HG03097 (cell line): ENCODE measurements around the gene FOLR2.

ENCODE experiments used
- ATAC-seq: cut with Tn5 transposase; IDR thresholded peaks from one replicate; pipeline ENCODE4 v1.9.1; 2021; ENCODE audit not compliant: unreplicated experiment, low FRiP score

FOLR2 gene

DNA sequence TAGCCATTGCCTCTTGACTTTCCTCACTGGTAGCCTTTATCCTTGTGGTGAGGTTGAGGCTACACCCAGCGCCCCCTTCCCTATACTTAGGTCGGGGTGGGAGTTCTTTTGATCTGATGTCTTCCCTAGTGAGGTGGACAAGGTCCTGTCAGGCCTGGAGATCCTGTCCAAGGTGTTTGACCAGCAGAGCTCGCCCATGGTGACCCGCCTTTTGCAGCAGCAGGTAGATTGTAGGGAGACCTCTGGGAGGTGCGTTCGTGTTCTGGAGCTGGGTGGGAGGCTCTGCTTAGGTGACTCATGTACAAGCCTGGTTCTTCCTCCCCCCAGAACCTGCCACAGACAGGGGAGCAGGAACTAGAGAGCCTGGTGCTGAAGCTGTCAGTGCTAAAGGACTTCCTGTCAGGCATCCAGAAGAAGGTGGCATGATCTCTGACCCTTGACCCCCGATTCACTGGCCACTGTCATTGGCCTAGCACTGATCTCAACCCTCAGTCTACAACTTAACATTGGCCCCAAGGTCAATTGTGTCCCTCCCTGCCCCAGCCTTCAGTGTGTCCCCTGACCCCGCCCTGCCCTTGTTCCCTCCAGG lies 12.8 kb downstream of the FOLR2 start:
- ATAC-seq = no peak

DNA sequence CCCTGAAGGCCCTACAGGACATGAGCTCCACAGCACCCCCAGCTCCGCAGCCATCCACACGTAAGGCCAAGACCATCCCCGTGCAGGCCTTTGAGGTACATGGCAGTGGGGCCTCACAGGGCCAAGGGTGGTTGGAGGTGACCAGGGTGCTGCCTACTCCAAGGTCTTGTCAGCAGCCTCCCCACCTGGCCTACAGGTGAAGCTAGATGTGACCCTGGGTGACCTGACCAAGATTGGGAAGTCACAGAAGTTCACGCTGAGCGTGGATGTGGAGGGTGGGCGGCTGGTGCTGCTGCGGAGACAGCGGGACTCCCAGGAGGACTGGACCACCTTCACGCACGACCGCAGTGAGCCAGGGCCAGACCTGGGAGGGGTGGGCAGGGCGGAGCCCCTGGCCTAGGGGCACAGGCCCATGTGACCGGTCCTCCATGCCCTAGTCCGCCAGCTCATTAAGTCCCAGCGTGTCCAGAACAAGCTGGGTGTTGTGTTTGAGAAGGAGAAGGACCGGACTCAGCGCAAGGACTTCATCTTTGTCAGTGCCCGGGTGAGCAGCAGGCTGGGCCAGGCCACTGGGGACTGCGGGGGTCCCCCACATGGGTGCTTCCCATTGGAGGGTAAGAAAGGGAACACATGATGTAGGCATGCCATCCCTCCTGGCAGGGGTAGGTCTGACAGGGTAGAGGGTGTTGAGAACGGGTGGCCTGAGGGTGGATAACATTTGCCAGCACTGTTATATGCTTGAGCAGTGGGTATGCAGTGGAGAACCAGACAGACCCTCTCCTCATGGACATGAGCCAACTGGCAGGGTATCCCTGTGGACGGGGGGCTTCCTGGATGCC lies 13.6 kb downstream of the FOLR2 start:
- ATAC-seq = no peak

DNA sequence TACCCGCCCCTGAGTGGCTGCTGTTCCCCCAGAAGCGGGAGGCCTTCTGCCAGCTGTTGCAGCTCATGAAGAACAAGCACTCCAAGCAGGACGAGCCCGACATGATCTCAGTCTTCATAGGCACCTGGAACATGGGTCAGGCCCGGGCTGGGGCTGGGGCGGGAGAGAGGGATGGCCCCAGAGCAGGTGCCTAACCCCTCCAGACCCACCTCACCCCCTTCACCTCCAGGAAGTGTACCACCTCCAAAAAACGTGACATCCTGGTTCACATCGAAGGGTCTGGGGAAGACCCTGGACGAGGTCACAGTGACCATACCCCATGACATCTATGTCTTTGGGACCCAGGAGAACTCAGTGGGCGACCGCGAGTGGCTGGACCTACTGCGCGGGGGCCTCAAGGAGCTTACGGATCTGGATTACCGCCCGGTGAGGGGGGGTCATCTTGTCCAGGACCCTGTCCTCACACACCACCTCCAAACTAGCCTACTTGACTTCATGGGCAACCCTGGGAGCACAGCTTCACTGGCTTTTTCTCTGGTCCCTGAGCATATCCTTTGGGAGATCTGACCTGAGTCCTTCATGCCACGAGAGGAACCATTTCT lies 14.3 kb downstream of the FOLR2 start:
- no peak for ATAC-seq

DNA sequence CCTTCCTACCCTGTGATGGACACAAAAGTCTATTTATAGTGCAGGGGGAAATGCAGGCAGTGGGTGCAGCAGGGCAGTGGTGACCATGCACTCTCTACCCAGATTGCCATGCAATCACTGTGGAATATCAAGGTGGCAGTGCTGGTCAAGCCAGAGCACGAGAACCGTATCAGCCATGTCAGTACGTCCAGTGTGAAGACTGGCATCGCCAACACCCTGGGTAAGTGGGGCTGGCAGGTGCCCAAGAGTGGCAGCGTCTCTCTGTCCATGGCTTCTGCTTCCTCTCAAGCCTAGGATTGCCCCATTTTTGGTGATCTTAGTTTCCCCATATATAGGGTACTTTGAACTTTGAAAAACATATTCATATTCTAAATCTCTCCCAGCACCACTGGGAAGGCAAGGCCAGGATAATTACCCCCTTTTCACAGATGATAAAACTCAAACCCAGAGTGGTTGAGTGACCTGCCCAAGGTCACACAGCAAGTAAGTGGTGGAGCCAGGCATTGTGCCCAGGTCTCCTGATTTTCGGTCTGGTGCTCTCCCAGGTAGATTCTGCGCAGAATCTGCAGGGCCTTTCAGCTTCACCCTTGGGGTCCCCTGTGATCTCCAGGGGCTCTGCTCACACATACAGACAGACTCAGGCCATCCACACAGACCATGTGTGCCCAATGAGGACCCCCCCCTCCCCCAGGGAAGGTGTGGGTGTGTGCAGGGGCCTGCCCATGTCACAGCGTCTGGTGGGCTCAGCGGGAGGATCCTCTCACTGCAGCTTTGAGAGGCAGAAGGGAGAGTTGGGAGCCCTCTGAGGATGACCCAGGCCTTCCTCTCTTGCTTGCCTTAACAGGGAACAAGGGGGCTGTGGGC lies 15.0 kb downstream of the FOLR2 start:
- ATAC-seq = no peak

DNA sequence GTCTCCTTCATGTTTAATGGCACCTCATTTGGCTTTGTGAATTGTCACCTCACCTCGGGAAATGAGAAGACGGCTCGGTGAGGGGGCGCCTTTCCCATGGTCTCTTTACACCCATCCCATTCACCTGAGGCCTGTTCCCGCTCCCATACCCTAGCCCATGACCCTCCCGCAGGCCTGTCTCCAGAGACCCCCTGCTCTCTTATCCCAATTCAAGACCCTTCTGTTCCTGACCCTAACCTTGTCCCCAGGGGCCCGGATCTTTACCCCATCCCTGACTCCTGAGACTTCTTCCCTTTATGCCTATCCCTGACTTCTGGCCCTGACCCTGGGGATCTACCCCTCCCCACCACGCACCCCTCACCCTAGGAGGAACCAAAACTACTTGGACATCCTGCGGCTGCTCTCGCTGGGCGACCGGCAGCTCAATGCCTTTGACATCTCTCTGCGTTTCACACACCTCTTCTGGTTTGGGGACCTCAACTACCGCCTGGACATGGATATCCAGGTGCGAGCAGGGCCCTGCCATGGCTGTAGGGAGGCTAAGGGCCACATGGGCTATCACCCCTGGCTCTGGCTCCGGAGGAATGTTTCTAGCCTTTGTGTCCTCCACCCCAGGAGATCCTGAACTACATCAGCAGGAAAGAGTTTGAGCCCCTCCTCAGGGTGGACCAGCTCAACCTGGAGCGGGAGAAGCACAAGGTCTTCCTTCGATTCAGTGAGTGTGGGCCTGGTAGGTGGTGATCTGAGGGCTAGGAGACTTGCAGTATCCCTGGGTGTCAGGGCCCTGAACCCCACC lies 15.9 kb downstream of the FOLR2 start:
- no peak for ATAC-seq

DNA sequence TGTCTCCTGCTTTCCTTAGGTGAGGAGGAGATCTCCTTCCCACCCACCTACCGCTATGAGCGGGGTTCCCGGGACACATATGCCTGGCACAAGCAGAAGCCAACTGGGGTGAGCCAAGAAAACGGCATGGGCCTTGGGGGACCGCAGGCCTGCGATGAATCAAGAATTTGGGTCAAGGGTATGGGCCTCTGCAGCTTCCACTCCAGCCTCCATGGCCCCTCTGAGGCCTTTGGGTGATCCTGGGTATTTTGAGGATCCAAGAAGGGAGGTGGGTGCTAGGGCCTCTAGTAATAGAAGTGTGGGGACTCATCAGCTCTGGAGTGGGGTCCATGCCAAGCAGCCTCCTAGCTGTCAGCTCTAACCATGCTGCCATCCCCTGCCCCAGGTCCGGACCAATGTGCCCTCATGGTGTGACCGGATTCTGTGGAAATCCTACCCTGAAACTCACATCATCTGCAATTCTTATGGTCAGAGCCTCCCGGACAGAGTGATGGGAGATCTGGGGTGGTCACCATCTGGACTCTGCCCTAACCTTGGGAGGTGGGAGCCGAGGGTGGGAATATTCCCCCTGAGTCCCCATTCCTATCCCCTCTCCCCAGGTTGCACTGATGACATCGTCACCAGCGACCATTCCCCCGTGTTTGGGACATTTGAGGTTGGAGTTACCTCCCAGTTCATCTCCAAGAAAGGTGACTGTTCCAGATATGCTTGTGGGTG lies 16.6 kb downstream of the FOLR2 start:
- no peak for ATAC-seq

DNA sequence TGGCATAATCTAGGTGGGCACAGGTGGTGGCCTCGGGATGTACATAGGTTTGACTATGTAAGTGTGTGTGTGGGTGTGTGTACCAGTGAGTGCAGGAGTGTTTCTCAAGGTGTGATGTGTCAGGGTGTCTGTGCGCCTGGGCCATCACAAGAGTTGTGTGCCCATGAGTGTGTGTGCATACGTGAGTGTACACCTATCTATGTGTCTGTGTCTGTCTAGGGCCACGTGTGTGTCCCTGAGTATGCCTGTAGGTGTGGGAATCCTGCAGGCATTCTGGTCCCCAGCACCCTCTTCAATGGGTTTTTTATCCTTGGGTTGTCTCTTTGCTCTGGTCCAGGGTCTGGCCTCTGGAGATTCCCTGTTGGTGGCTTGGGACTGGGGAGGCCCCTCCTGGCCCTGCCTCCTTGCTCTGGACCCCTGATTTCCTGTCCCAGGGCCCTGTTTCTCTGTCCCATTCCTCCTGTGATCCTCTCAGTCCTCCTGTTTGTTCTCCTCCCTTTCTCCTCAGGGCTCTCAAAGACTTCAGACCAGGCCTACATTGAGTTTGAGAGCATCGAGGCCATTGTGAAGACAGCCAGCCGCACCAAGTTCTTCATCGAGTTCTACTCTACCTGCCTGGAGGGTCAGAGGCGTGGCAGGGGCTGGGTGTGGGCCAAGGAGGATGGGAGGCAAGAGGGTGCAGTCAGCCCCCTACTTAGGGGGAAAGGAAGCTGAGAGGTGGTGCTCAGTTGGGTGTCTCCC lies 17.3 kb downstream of the FOLR2 start:
- ATAC-seq = no peak

DNA sequence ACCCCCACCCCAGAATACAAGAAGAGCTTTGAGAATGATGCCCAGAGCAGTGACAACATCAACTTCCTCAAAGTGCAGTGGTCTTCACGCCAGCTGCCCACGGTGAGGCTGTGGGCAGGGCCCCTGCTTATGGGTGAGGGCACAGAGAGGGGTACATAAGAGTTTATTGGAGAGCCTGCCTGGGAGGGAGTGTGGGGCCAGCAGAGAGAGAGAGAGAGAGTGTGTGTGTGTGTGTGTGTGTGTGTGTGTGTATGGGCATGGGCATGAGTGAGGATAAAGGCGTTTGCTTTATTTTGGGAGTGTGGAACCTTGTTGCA lies 17.9 kb downstream of the FOLR2 start:
- no peak for ATAC-seq

DNA sequence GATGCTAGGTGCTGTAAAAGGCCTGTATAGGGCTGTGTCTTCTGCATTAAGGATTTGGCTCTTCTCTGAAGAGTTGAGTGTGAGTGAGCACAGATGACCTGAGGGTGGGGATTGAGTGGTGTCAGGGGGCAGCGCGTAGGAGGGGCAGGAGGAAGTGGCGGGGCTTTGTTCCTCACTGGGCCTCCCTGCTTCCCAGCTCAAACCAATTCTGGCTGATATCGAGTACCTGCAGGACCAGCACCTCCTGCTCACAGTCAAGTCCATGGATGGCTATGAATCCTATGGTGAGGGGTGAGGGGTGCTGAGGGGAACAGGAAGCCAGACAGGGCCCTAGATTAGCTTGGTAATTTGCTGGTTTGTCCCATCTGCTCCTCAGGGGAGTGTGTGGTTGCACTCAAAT lies 18.3 kb downstream of the FOLR2 start:
- no peak for ATAC-seq

DNA sequence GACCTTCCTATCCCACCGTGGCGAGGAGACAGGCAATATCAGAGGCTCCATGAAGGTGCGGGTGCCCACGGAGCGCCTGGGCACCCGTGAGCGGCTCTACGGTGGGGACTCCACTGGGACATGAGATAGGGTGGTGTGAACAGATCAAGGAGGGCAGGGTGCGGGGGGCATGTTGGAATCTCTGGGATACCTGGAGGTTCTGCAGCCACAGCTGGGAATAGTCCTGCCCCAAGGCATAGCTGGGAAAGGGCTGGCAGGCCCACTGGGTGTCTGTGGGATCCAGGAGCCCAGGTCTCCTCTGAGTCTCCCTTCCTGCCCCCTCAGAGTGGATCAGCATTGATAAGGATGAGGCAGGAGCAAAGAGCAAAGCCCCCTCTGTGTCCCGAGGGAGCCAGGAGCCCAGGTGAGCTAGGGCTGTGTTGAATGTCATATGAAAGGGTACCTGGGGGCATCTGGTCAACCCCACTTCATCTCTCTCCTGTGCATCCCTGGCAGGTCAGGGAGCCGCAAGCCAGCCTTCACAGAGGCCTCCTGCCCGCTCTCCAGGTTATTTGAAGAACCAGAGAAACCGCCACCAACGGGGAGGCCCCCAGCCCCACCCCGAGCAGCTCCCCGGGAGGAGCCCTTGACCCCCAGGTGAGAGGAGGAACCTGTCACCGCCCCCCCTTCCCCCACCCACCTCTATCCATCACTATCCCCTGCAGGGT lies 18.9 kb downstream of the FOLR2 start:
- no peak for ATAC-seq

DNA sequence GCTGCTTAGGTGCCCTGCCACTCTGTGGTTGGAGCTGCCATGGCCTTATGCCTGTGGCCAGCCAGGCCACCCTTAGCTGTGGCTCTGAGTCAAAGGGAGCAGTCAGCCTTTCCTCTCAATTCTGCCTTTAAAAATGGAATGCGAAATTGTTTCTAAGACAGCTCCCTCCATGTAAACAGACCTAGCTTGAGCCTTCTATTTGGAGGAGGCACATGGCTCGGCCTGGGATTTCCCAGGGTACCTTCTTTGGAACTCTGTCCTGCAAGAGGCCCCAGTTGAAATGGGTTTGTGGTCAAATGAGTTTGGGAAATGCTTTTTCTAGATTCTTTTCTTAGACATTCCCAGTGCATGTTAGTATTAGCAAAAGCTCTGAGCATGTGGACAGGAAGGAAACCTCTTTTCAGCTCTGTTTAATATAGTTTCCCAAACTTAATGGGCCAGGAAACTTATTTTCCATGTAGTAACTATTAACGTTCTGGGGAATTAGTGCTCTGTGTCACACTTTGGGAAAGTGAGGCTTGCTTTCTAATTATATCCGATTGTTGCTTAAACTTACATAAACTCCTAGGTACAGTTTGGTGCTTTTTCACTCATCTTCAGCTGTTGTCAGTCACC lies 19.6 kb downstream of the FOLR2 start:
- no peak for ATAC-seq

DNA sequence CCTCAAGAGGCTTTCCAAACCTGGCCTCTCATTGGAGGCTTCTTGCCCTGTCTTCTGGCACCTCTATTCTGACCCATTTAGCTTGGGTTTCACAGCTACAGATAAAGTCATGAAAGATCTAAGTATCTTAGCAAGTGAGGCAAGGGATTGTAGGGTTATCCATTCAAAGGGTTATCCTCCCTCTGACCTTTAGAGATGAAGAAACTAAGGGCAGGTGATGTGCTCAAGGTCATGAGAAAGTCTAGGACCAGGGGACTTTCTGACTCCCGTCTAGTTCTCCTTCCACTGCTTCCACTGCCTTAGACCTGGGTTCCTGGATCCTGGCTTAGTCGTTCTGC lies 20.1 kb downstream of the FOLR2 start:
- ATAC-seq = no peak

DNA sequence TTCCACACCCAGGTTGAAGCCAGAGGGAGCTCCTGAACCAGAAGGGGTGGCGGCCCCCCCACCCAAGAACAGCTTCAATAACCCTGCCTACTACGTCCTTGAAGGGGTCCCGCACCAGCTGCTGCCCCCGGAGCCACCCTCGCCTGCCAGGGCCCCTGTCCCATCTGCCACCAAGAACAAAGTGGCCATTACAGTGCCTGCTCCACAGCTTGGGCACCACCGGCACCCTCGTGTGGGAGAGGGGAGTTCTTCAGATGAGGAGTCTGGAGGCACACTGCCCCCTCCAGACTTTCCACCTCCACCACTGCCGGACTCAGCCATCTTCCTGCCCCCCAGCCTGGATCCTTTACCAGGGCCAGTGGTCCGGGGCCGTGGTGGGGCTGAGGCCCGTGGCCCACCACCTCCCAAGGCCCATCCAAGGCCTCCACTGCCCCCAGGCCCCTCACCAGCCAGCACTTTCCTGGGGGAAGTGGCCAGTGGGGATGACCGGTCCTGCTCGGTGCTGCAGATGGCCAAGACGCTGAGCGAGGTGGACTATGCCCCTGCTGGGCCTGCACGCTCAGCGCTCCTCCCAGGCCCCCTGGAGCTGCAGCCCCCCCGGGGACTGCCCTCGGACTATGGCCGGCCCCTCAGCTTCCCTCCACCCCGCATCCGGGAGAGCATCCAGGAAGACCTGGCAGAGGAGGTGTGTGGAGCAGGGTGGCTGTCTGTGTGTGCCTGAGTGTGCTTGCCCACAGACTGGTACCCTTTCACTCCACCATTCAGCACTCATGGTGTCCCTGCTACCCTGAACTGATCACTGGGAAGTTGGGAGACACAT lies 20.7 kb downstream of the FOLR2 start:
- ATAC-seq = no peak

DNA sequence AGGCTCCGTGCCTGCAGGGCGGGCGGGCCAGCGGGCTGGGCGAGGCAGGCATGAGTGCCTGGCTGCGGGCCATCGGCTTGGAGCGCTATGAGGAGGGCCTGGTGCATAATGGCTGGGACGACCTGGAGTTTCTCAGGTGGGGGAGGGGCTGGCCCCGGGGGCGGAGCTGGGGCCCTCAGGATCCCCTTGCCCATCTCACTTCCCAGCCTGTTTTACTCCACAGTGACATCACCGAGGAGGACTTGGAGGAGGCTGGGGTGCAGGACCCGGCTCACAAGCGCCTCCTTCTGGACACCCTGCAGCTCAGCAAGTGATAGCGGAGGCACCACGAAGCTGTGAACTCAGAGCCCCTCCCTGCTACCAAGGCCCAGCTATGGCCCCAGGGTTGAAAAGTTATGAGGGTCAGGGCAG lies 21.5 kb downstream of the FOLR2 start:
- ATAC-seq = no peak

DNA sequence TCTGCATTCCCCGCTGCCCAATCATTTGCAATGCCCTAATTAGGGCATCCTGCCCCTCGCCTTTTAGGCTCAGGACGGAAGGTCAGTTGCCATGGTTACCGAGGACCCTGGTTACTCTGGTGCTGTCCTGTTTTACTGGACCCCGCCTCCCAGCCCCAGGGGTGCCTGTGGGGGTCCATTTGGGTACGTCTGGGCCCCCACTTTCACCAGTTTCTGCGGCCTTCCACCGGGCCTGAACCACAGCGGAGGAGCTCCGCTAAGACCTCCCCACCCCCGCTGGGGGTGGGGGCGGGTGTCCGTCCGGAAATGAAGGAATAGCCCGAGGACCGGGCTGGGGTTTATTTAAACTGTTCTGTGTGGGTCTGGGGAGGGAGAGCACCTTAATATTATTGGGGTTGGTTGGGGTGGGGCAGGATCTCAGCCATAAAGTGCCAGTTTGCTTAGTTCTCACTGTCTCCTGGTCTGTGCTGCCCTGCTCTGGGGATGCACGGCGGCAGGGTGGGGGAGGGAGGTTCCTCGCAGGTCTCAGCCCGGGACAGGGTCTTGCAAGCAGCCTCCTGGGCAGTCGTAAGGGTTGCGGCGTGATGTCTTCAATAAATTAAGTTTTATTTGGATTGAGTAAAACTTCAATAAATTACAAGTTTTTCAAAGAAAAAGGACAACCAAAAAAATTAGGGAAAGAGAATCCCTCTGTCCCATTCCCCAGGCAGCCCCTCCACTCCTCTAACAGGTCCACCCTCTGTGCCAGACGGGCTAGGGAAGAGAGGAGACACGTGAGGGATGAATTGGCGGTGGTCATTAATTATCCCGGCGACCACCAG lies 22.1 kb downstream of the FOLR2 start:
- ATAC-seq = no peak

DNA sequence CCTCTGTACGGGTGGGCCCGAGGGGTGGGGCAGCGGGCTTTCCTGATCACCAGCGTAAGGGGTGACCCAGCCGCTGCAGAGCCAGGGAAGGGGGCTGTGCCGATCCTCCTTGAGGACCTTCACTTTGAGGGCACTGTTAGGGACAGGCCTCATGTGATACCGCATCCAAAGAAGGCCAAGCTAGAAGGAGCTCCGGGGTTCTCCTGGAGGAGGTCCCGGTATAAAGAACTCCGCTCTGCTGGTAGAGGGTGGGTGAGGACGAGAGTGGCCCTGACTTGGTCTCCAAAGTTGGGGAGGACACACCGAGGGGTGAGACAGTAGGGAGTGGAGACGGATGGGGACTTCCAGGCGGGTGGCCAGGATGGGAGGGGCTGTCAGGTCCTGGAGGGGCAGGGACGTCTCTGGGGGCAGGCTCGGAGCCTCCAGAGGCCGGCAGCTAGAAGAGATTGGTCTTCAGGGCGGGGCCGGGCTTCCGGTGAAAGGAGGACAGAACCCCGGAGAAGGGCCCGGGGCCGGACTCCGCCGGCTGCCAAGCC lies 22.8 kb downstream of the FOLR2 start:
- no peak for ATAC-seq
